Hematopoietic multipotent progenitor cell treated with erythropoietin and hydrocortisone succinate and interleukin-3 and kit ligand, for 15 days (in vitro differentiated cells): ENCODE measurements around the gene NPTN.
A peak's percentile ranks its signal among the peaks of the same experiment; 100 is the strongest.
"Not testable (repeated sequence)": the region's sequence is repeated elsewhere in the genome, so short reads cannot be mapped to it uniquely, and the experiment has no call there.

Experiments used
- DNase-seq: peaks from one replicate; pipeline ENCODE4 v3.0.0-alpha.2; 2015; ENCODE audit warnings: low spot score

NPTN gene

GRCh38 chr15:73570355-73571032, 62.7 kb downstream of the NPTN start:
- DNase-seq = no peak

- peak; percentile 63 for DNase-seq
Measured at GRCh38 chr15:73569361-73569760, 63.8 kb downstream of the NPTN start.

- no peak for DNase-seq
Measured at GRCh38 chr15:73568564-73569280, 64.5 kb downstream of the NPTN start.

- no peak for DNase-seq
Measured at GRCh38 chr15:73567020-73567419, 66.2 kb downstream of the NPTN start.

GRCh38 chr15:73564255-73564654, 68.9 kb downstream of the NPTN start:
- no peak for DNase-seq

- peak; percentile 75 for DNase-seq
Measured at GRCh38 chr15:73560501-73561117, 72.6 kb downstream of the NPTN start.

GRCh38 chr15:73558529-73558928, 74.7 kb downstream of the NPTN start:
- DNase-seq = no peak

GRCh38 chr15:73555080-73555479, 78.1 kb downstream of the NPTN start:
- no peak for DNase-seq

- no peak for DNase-seq
Measured at GRCh38 chr15:73550190-73550589, 83.0 kb downstream of the NPTN start.

- not testable (repeated sequence) for DNase-seq
Measured at GRCh38 chr15:73548925-73549324, 84.3 kb downstream of the NPTN start.

GRCh38 chr15:73541479-73541878, 91.7 kb downstream of the NPTN start:
- no peak for DNase-seq

- DNase-seq = no peak
Measured at GRCh38 chr15:73540161-73540560, 93.0 kb downstream of the NPTN start.

GRCh38 chr15:73539212-73540128, 93.7 kb downstream of the NPTN start:
- no peak for DNase-seq

GRCh38 chr15:73538563-73539211, 94.5 kb downstream of the NPTN start:
- DNase-seq = no peak

- DNase-seq = no peak
Measured at GRCh38 chr15:73538123-73538522, 95.1 kb downstream of the NPTN start.

GRCh38 chr15:73530649-73531048, 102.5 kb downstream of the NPTN start:
- no peak for DNase-seq

GRCh38 chr15:73527598-73527997, 105.6 kb downstream of the NPTN start:
- DNase-seq = no peak

GRCh38 chr15:73524919-73525318, 108.3 kb downstream of the NPTN start:
- no peak for DNase-seq

GRCh38 chr15:73522011-73522410, 111.2 kb downstream of the NPTN start:
- no peak for DNase-seq

GRCh38 chr15:73518876-73519733, 114.1 kb downstream of the NPTN start:
- no peak for DNase-seq
